HG02973 (cell line): ENCODE data around the gene KANK3.
"Not testable (repeated sequence)": the region's sequence is repeated elsewhere in the genome, so short reads cannot be mapped to it uniquely, and the experiment has no call there.

Experiments
- ATAC-seq: cut with Tn5 transposase; IDR thresholded peaks from one replicate; pipeline ENCODE4 v1.9.1; 2021; ENCODE audit warnings: moderate library complexity; ENCODE audit not compliant: unreplicated experiment

The KANK3 gene

DNA sequence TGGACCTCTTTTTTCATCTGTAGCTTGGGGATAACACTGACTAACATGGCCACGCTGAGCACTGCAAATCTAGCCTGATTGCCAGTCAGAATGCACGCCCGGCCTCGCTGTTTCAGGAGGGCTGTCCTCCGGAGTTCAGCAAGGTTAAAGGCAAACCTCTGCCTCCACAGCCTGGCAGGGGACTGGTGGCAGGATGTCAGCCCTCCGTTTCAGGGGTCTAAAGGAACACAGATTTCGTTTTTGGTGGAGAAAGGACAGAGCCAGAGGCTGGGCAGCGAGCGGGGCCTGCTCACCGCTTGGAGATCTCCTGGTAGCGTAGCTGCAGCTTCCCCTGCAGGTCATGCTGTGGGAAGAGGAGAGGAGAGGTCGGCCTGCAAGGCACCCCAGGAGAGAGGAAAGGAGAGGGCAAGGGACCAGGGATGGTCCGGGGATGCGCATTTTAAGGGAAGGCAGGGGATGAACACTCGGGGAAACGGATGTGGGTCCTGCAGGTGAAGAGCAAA lies 22.4 kb downstream of the KANK3 start:
- ATAC-seq, result peak; percentile 3

DNA sequence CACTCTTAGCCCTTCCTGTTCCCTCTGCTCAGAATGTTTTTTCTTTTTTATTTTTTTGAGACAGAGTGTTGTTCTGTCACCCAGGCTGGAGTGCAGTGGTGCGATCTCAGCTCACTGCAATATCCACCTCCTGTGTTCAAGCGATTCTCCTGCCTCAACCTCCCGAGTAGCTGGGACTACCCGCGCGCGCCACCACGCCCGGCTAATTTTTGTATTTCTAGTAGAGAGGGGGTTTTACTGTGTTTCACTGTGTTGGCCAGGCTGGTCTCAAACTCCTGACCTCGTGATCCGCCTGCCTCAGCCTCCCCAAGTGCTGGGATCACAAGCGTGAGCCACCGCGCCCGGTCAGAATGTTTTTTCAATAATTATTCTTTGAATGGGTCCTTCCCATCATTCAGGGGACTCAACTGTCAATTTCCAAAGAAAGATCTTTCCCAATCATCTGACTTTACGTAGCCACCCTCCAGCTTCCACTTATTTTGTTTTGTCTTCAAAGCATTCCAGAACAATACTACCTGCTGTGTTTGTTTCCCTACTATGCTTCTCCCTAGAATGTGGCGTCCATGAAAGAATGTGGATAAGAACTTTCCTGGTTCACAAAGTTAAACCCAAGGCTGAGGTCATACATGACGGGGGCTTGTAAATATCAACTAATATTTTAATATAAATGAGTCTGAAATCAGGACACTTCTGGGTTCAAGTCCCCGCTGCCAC lies 23.1 kb downstream of the KANK3 start:
- ATAC-seq, result no peak

DNA sequence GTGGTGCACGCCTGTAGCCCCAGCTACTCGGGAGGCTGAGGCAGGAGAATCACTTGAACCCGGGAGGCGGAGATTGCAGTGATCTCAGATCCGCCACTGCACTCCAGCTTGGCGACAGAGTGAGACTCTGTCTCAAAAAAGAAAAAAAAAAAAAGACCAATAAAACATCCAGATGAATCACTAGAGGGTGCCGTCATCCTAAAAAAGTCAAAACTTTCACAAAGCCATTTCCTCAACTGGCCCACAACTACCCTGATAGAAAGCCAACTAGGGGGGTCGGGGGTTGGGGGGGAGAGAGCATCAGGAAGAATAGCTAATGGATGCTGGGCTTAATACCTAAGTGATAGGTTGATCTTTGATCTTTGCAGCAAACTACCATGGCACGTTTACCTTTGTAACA lies 24.2 kb downstream of the KANK3 start:
- ATAC-seq, result not testable (repeated sequence)

DNA sequence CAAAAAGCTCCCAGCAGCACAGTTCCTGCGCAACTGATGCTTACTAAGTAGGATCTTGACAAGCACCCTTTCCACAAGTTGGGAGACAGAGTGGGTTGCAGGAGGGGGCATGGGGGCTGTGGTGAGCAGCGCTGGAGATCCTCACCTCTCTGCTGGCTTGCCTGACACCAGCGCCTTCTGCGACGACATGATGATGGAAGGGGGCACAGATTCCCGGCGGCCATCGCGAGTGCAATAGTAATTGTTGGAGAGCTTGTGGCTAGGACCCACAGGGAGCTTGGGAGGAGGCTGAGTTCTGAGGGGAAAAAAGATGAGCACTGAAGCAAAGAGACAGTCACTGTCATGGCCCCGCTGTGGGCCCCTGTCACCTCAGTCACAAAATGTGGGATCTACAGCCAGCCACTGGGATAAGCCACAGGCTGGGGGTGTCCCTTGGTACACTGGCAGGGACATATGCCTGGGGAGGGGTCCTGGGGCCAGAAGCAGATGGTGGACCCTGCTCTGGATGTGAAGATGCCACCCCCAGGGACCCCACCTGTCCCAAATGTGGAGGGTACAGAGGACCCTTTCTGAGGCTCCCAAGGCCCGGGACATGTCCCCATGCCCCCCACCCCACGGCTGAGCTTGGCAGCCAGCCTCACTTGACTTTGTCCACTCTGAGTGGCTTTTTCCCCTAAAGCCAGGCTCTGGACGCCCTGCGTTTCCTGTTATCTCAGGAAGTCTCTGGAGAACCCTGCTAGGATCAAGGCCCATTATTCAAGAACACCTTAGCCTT lies 26.5 kb downstream of the KANK3 start:
- ATAC-seq, result no peak

DNA sequence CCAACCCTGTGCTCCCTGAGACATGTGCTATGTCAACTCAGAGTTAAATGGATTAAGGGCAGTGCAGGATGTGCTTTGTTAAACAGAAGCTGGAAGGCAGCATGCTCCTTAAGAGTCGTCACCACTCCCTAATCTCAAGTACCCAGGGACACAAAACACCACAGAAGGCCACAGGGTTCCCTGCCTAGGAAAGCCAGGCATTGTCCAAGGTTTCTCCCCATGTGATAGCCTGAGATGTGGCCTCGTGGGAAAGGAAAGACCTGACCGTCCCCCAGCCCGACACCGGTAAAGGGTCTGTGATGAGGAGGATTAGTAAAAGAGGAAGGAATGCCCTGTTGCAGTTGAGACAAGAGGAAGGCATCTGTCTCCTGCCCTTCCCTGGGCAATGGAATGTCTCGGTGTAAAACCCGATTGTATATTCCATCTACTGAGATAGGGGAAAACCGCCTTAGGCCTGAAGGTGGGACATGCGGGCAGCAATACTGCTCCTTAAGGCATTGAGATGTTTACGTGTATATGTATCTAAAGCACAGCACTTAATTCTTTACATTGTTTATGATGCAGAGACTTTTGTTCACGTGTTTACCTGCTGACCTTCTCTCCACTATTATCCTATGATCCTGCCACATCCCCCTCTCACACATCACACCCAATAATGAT lies 28.0 kb downstream of the KANK3 start:
- ATAC-seq, result not testable (repeated sequence)

- no peak for ATAC-seq
These were observed 31.4 kb downstream of the KANK3 start for GRCh38 chr19:8311461-8312260.

GRCh38 chr19:8310342-8311055 lies 32.6 kb downstream of the KANK3 start:
- ATAC-seq, result no peak

GRCh38 chr19:8308891-8309291 lies 34.2 kb downstream of the KANK3 start:
- no peak for ATAC-seq

DNA sequence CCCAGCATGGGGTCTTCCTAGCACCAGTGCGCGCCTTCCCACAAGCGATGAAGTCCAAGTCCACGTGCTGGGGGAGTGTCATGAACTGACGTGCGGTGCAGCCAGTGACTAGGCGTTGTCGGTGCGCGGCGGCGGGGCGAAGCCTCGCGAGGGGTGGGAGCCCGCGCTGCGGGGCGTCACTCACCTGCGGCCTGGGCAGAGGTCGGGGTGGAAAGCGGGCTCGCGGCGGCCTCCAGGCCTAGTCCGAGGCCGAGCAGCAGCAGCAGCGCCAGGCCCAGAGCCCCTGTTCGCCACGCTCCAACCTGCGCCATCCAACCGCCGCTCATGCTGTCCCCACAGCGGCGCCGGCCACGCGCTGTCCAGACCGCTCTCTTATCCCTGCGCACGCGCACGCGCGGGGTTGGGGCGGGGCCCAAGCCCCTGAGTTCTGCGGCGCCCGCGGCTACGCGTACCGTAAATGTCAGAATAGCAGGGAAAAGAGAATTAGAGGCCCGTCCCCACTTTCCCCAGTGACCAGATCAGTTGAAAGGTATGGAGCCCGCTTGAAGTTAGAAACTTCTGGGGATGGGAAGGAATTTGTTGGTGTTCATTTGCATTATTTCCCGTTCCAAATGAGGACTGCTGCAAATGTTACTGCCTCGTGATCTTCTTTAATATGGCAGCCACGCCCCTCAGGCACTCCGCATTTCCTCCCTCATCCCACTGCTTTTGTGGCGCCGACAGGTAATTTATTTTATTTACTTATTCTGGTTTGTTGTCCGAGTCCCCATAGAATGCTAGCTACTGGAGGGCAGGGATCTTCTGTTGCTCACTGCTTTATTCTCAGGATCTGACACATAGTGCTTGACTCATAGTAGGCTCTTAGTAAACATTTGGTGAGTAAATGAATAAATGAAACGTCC lies 34.8 kb downstream of the KANK3 start, which contains the start of gene CD320:
Gene CD320 (minus strand): TSS at position 394 of the 902 bp plus-strand sequence. CDS start 68 bp downstream, at position 326.
- ATAC-seq, result peak; percentile 69

- no peak for ATAC-seq
These were observed 35.6 kb downstream of the KANK3 start for GRCh38 chr19:8307400-8307964.

DNA sequence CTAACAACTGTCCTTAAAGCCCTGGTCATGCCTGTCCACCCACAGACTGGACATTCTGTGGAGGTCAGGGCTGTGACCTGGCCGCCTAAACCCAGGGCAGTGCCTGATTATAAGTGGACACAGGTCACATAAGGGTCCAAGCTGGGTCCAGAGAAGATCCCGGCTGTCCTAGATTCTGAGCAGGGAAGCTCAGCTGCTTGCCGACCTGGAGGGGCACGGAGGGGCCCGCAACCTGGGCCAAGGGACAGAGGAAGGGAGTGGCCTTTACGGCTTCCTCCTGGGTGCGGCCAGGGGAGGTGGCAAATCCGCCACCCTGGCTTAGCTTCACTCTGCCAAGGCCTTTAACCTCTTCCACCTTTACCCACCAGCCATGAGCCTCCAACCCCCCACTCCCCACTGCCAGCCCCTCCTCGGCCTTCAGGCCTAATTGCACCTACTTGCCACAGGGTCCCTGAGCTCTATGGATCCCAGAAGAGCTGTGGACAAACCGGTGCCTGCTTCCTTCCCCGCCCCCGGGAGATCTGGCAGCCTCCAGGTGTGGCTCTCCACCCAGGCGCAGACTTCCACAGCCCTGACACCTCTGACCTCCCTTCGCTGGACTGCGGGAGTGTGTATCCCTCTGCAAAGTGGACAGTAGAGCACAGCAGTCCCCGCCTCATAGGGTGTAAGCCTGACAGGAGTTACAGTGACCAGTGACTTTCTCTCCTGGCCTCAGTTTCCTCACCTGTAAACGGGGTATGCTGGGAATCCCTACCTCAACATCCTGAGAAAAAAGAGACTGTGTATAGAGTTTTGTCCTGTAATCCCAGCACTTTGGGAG lies 36.6 kb downstream of the KANK3 start:
- no peak for ATAC-seq

DNA sequence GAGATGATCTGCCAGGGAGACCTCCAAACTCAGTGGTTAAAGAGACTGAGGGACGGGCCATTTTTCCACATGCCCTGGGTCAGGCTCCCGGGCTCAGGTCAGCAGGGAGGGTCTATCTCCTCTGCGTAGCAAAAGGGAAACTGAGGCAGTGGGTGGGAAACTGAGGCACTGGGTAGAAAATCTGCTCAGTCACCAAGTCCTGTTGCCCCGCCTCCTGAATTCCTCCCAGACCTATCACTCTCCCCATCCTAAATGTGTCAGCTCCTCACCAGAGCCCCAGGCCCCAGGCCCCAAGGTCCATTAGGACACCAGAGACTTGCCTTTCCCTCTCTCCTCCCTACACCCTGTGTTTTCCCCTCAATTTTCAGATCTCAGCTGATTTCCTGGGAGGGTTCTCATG lies 37.3 kb downstream of the KANK3 start:
- no peak for ATAC-seq

DNA sequence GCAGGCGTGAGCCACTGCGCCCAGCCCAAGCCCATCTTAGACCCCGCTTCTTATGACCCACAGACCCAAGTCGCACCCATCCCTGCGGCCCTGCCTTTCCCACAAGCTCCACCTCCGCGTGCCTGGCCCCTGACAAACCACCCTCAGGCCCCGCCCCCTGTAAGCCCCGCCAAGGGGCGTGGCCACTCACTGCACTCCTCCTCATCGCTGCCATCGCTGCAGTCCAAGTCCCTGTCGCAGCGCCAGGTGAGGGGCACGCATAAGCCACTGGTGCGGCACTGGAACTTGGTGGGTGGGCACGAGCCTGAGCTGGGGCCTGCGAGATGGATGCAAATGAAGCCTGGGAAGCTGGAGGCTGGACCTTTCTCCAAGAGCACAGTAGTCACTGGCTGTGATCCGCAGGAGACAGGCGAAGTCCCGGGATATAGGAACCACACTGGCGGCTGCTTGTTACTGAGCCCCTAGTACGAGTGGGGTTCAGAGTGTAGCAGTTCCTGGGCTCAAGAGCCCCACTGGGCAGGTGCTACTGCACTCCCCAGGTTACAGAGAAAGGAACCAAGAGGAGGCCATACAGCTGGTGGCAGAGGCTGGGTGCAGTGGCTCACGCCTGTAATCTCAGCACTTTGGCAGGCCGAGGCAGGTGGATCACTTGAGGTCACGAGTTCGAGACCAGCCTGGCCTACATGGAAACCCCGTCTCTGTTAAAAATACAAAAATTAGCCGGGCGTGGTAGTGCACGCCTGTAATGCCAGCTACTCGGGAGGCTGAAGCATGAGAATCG lies 38.0 kb downstream of the KANK3 start:
- ATAC-seq, result no peak

GRCh38 chr19:8302734-8303133 lies 40.3 kb downstream of the KANK3 start:
- no peak for ATAC-seq

DNA sequence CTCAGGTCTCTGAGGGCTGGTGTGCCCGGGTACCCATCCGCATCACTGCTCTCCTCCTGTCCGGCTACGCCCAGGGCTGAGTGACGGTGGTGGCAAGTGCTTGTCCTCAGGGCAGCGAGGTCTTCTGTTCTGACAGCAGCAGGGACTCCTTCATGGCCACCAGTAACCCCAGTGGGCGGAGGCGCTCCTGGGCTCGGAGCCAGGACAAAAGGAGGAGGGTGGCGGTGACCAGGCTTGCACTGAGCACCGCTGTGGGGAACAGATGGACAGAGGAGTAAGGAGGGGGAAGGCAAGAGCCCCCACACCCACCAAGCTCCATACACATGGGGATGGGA lies 40.7 kb downstream of the KANK3 start:
- no peak for ATAC-seq

DNA sequence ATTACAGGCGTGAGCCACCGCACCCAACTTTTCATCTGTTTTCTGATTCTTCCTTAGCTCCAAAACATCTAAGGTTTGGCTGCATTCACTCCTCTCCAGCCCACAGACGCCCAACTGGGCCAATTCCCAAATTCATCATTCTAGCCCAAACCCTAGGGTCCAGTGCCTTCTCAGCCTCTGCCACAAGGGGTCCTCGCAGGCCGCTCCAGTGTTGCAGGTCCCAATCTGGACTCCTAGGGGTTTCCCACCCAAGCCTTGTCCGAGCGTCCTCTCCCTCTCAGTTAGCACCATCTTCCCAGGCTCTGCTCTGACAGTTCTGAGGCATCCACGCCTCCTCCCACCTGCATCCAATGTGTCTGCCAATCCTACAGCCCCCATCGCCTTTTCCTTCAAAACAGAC lies 51.7 kb downstream of the KANK3 start:
- not testable (repeated sequence) for ATAC-seq

- not testable (repeated sequence) for ATAC-seq
These were observed 66.6 kb downstream of the KANK3 start for GRCh38 chr19:8276508-8276907.
